ENCODE measurements around the gene TRIM69.
"Not testable (repeated sequence)": the region's sequence is repeated elsewhere in the genome, so short reads cannot be mapped to it uniquely, and the experiment has no call there.

TRIM69 gene

DNA sequence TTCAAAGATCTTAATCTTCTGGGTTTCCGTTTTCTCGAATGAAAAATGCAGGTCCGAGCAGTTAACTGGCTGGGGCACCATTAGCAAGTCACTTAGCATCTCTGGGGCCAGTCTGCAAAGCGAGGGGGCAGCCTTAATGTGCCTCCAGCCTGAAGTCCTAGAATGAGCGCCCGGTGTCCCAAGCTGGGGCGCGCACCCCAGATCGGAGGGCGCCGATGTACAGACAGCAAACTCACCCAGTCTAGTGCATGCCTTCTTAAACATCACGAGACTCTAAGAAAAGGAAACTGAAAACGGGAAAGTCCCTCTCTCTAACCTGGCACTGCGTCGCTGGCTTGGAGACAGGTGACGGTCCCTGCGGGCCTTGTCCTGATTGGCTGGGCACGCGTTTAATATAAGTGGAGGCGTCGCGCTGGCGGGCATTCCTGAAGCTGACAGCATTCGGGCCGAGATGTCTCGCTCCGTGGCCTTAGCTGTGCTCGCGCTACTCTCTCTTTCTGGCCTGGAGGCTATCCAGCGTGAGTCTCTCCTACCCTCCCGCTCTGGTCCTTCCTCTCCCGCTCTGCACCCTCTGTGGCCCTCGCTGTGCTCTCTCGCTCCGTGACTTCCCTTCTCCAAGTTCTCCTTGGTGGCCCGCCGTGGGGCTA, 25.1 kb upstream of the TRIM69 start, which contains the start of the genes B2M and PATL2:
Gene B2M, plus strand, starts transcription at position 422 of the 647 bp plus-strand sequence. Its CDS starts 30 bp downstream, at position 452.
Gene PATL2, minus strand, starts transcription at position 228 of the 647 bp plus-strand sequence. CDS start 34,833 bp downstream, outside the sequence.
- no peak for TF ChIP-seq JUND (IDR thresholded peaks at IDR 0.05; ENCODE audit: low read depth)
- DNase-seq (ENCODE audit: low read depth in 1 of 2, low spot score in 1 of 2), result peak; percentile 59 to 98
- in situ Hi-C loops (cut with HindIII; ENCODE audit: low pct_unique_long_range_greater_than_20kb, low sequenced_read_pairs), result no loop called here

DNA sequence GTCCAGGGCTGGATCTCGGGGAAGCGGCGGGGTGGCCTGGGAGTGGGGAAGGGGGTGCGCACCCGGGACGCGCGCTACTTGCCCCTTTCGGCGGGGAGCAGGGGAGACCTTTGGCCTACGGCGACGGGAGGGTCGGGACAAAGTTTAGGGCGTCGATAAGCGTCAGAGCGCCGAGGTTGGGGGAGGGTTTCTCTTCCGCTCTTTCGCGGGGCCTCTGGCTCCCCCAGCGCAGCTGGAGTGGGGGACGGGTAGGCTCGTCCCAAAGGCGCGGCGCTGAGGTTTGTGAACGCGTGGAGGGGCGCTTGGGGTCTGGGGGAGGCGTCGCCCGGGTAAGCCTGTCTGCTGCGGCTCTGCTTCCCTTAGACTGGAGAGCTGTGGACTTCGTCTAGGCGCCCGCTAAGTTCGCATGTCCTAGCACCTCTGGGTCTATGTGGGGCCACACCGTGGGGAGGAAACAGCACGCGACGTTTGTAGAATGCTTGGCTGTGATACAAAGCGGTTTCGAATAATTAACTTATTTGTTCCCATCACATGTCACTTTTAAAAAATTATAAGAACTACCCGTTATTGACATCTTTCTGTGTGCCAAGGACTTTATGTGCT, 24.5 kb upstream of the TRIM69 start:
- DNase-seq (ENCODE audit: low read depth in 1 of 2, low spot score in 1 of 2), result peak in 1 of 2 experiments; percentile 44
- TF ChIP-seq JUND (IDR thresholded peaks at IDR 0.05; ENCODE audit: low read depth), result no peak
- in situ Hi-C loops (cut with HindIII; ENCODE audit: low pct_unique_long_range_greater_than_20kb, low sequenced_read_pairs), result no loop called here

DNA sequence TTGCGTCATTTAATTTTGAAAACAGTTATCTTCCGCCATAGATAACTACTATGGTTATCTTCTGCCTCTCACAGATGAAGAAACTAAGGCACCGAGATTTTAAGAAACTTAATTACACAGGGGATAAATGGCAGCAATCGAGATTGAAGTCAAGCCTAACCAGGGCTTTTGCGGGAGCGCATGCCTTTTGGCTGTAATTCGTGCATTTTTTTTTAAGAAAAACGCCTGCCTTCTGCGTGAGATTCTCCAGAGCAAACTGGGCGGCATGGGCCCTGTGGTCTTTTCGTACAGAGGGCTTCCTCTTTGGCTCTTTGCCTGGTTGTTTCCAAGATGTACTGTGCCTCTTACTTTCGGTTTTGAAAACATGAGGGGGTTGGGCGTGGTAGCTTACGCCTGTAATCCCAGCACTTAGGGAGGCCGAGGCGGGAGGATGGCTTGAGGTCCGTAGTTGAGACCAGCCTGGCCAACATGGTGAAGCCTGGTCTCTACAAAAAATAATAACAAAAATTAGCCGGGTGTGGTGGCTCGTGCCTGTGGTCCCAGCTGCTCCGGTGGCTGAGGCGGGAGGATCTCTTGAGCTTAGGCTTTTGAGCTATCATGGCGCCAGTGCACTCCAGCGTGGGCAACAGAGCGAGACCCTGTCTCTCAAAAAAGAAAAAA, 23.9 kb upstream of the TRIM69 start:
- peak in 1 of 2 experiments; percentile 65 for DNase-seq (ENCODE audit: low read depth in 1 of 2, low spot score in 1 of 2)
- in situ Hi-C loops (cut with HindIII; ENCODE audit: low pct_unique_long_range_greater_than_20kb, low sequenced_read_pairs), result no loop called here
- no peak for TF ChIP-seq JUND (IDR thresholded peaks at IDR 0.05; ENCODE audit: low read depth)

DNA sequence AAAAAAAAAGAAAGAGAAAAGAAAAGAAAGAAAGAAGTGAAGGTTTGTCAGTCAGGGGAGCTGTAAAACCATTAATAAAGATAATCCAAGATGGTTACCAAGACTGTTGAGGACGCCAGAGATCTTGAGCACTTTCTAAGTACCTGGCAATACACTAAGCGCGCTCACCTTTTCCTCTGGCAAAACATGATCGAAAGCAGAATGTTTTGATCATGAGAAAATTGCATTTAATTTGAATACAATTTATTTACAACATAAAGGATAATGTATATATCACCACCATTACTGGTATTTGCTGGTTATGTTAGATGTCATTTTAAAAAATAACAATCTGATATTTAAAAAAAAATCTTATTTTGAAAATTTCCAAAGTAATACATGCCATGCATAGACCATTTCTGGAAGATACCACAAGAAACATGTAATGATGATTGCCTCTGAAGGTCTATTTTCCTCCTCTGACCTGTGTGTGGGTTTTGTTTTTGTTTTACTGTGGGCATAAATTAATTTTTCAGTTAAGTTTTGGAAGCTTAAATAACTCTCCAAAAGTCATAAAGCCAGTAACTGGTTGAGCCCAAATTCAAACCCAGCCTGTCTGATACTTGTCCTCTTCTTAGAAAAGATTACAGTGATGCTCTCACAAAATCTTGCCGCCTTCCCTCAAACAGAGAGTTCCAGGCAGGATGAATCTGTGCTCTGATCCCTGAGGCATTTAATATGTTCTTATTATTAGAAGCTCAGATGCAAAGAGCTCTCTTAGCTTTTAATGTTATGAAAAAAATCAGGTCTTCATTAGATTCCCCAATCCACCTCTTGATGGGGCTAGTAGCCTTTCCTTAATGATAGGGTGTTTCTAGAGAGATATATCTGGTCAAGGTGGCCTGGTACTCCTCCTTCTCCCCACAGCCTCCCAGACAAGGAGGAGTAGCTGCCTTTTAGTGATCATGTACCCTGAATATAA, 23.0 kb upstream of the TRIM69 start:
- peak in 1 of 2 experiments; percentile 32 for DNase-seq (ENCODE audit: low read depth in 1 of 2, low spot score in 1 of 2)
- in situ Hi-C loops (cut with HindIII; ENCODE audit: low pct_unique_long_range_greater_than_20kb, low sequenced_read_pairs), result no loop called here
- TF ChIP-seq JUND (IDR thresholded peaks at IDR 0.05; ENCODE audit: low read depth), result no peak

DNA sequence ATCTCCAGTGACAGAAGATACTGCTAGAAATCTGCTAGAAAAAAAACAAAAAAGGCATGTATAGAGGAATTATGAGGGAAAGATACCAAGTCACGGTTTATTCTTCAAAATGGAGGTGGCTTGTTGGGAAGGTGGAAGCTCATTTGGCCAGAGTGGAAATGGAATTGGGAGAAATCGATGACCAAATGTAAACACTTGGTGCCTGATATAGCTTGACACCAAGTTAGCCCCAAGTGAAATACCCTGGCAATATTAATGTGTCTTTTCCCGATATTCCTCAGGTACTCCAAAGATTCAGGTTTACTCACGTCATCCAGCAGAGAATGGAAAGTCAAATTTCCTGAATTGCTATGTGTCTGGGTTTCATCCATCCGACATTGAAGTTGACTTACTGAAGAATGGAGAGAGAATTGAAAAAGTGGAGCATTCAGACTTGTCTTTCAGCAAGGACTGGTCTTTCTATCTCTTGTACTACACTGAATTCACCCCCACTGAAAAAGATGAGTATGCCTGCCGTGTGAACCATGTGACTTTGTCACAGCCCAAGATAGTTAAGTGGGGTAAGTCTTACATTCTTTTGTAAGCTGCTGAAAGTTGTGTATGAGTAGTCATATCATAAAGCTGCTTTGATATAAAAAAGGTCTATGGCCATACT, 21.1 kb upstream of the TRIM69 start:
- no peak for TF ChIP-seq JUND (IDR thresholded peaks at IDR 0.05; ENCODE audit: low read depth)
- in situ Hi-C loops (cut with HindIII; ENCODE audit: low pct_unique_long_range_greater_than_20kb, low sequenced_read_pairs), result no loop called here
- DNase-seq (ENCODE audit: low read depth in 1 of 2, low spot score in 1 of 2), result no peak

DNA sequence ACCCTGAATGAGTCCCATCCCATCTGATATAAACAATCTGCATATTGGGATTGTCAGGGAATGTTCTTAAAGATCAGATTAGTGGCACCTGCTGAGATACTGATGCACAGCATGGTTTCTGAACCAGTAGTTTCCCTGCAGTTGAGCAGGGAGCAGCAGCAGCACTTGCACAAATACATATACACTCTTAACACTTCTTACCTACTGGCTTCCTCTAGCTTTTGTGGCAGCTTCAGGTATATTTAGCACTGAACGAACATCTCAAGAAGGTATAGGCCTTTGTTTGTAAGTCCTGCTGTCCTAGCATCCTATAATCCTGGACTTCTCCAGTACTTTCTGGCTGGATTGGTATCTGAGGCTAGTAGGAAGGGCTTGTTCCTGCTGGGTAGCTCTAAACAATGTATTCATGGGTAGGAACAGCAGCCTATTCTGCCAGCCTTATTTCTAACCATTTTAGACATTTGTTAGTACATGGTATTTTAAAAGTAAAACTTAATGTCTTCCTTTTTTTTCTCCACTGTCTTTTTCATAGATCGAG, 20.5 kb upstream of the TRIM69 start:
- no peak for TF ChIP-seq JUND (IDR thresholded peaks at IDR 0.05; ENCODE audit: low read depth)
- in situ Hi-C loops (cut with HindIII; ENCODE audit: low pct_unique_long_range_greater_than_20kb, low sequenced_read_pairs), result no loop called here
- DNase-seq (ENCODE audit: low read depth in 1 of 2, low spot score in 1 of 2), result no peak

DNA sequence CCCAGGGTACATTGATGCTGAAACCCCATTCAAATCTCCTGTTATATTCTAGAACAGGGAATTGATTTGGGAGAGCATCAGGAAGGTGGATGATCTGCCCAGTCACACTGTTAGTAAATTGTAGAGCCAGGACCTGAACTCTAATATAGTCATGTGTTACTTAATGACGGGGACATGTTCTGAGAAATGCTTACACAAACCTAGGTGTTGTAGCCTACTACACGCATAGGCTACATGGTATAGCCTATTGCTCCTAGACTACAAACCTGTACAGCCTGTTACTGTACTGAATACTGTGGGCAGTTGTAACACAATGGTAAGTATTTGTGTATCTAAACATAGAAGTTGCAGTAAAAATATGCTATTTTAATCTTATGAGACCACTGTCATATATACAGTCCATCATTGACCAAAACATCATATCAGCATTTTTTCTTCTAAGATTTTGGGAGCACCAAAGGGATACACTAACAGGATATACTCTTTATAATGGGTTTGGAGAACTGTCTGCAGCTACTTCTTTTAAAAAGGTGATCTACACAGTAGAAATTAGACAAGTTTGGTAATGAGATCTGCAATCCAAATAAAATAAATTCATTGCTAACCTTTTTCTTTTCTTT, 19.2 kb upstream of the TRIM69 start:
- no peak for TF ChIP-seq JUND (IDR thresholded peaks at IDR 0.05; ENCODE audit: low read depth)
- DNase-seq (ENCODE audit: low read depth in 1 of 2, low spot score in 1 of 2), result no peak
- in situ Hi-C loops (cut with HindIII; ENCODE audit: low pct_unique_long_range_greater_than_20kb, low sequenced_read_pairs), result no loop called here

DNA sequence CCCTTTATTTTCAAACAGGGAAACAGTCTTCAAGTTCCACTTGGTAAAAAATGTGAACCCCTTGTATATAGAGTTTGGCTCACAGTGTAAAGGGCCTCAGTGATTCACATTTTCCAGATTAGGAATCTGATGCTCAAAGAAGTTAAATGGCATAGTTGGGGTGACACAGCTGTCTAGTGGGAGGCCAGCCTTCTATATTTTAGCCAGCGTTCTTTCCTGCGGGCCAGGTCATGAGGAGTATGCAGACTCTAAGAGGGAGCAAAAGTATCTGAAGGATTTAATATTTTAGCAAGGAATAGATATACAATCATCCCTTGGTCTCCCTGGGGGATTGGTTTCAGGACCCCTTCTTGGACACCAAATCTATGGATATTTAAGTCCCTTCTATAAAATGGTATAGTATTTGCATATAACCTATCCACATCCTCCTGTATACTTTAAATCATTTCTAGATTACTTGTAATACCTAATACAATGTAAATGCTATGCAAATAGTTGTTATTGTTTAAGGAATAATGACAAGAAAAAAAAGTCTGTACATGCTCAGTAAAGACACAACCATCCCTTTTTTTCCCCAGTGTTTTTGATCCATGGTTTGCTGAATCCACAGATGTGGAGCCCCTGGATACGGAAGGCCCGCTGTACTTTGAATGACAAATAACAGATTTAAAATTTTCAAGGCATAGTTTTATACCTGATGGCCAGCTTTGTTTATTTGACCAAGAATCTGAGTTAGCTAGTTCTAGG, 18.0 kb upstream of the TRIM69 start:
- no peak for DNase-seq (ENCODE audit: low read depth in 1 of 2, low spot score in 1 of 2)
- TF ChIP-seq JUND (IDR thresholded peaks at IDR 0.05; ENCODE audit: low read depth), result no peak
- in situ Hi-C loops (cut with HindIII; ENCODE audit: low pct_unique_long_range_greater_than_20kb, low sequenced_read_pairs), result no loop called here

DNA sequence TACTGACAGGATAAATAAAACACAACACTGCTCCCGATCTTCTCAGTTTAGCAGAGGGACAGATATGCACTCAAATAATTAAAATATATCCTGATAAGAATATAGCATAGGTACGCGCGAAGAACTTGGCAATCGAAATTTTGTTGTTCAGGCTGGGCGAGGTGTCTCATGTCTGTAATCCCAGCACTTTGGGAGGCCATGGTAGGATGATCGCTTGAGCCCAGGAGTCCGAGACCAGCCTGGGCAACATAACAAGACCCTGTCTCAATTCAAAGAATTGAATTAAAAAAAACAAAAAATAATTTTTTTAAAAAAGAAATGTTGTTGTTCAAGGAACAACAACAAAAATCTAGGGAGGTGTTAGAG, 17.4 kb upstream of the TRIM69 start:
- DNase-seq (ENCODE audit: low read depth in 1 of 2, low spot score in 1 of 2), result no peak
- no peak for TF ChIP-seq JUND (IDR thresholded peaks at IDR 0.05; ENCODE audit: low read depth)
- in situ Hi-C loops (cut with HindIII; ENCODE audit: low pct_unique_long_range_greater_than_20kb, low sequenced_read_pairs), result no loop called here

DNA sequence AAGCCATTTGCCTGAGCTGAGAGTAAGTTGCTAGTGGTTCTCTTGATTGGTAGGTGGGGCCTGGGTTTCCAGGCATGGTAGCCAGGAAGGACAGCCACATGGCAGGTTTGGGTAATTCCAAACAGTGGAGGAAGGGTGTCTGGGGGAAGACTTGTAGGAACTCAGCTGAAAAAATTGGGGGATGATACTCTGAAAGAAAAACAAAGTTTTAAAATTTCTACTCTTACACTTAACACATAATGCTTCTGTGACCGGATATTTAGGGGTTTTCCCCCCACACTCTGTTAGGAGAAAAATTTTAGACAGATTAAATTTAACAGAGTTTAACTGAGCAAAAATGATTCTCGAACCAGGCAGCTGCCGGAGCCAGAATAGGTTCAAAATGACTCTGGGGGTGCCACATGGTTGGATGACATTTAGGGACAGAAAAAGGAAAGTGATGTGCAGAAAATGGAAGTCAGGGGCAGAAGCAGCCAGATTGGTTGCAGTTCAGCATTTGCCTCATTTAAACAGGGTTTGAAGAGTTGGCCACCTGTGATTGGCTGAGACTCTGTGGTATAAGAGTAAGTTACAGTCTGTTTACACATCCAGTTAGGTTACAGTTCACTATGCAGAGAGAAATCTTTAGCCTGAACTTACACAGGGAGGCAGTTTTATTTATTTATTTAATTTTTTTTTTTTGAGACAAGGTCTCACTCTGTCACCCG, 16.9 kb upstream of the TRIM69 start:
- in situ Hi-C loops (cut with HindIII; ENCODE audit: low pct_unique_long_range_greater_than_20kb, low sequenced_read_pairs), result no loop called here
- DNase-seq (ENCODE audit: low read depth in 1 of 2, low spot score in 1 of 2), result peak in 1 of 2 experiments; percentile 60
- no peak for TF ChIP-seq JUND (IDR thresholded peaks at IDR 0.05; ENCODE audit: low read depth)

DNA sequence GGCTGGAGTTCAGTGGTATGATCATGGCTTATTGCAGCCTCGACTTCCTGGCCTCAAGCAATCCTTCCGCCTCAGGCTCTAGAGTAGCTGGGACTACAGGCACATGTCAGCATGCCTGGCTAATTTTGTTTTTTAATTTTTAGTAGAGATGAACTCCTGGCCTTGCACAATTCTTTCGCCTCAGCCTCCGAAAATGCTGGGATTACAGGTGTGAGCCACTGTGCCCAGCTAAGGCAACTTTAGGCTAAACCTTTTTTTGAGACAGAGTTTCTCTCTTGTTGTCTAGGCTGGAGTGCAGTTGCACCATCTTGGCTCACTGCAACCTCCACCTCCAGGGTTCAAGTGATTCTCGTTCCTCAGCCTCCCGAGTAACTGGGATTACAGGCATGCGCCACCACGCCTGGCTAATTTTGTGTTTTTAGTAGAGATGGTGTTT, 16.3 kb upstream of the TRIM69 start:
- in situ Hi-C loops (cut with HindIII; ENCODE audit: low pct_unique_long_range_greater_than_20kb, low sequenced_read_pairs); DNase-seq (ENCODE audit: low read depth in 1 of 2, low spot score in 1 of 2): not testable (repeated sequence)

Data from T47D (cell line).